HUES6 (cell line): ENCODE measurements around the gene CDA.

Experiments
- H3K27ac ChIP-seq: 2 replicates; pipeline ENCODE4 v1.7.0; 2013; ENCODE audit warnings: low read depth, mild to moderate bottlenecking, low read length, inconsistent platforms
- H3K27me3 ChIP-seq: 2 replicates; pipeline ENCODE4 v1.6.1; 2013; ENCODE audit warnings: low read length; ENCODE audit not compliant: control insufficient read depth, insufficient read depth
- H3K36me3 ChIP-seq: 2 replicates; pipeline ENCODE4 v1.6.1; 2013; ENCODE audit warnings: low read length; ENCODE audit not compliant: control insufficient read depth, insufficient read depth
- H3K4me1 ChIP-seq: 2 replicates; pipeline ENCODE4 v1.6.1; 2013; ENCODE audit warnings: low read length; ENCODE audit not compliant: control insufficient read depth, insufficient read depth
- H3K4me3 ChIP-seq: 2 replicates; pipeline ENCODE4 v1.5.1; 2013; ENCODE audit warnings: low read depth, low read length
- H3K9ac ChIP-seq: one replicate; pipeline ENCODE4 v1.6.1; 2013; ENCODE audit warnings: mild to moderate bottlenecking, low read length
- H3K9me3 ChIP-seq: 2 replicates; pipeline ENCODE4 v1.6.1; 2013; ENCODE audit warnings: low read depth, low read length; ENCODE audit not compliant: control insufficient read depth, insufficient read depth

Gene CDA

DNA sequence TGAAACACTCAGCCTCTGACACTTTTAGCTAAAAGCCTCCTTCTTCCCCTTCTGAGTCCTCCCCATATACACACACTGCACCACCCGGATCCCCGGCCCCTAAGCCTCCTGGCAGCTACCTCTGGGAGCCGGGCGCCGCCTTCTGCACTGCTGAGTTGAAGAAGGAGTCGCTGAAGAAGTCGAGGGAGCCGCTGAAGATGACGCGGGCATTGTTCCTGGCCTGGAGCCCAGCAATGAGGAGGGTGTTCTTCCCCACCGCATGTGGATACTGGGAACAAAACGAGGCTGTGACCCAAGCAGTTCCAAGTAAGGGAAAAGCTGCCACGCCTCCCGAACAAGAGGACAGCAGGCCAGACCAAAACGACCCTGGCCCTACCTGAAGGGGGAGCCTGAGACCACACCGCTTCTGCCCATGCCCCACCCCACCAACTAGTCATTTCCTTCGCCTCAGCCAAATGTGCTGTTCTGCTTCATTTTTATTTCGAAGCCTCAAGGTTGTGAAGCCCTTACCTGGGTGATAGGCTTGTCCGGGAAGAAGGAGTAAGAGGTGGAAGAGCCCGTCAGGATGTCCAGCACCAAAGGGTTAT lies 65.3 kb downstream of the CDA start:
- peaks cover 96% of the 10 kb centered on the region for H3K36me3 ChIP-seq
- H3K27me3 ChIP-seq, result no peaks in the 10 kb centered on the region
- no peaks in the 10 kb centered on the region for H3K9me3 ChIP-seq
- H3K9ac ChIP-seq, result no peak overlapping the region
- no peak overlapping the region for H3K4me3 ChIP-seq
- no peak overlapping the region for H3K27ac ChIP-seq
- no peaks in the 10 kb centered on the region for H3K4me1 ChIP-seq

DNA sequence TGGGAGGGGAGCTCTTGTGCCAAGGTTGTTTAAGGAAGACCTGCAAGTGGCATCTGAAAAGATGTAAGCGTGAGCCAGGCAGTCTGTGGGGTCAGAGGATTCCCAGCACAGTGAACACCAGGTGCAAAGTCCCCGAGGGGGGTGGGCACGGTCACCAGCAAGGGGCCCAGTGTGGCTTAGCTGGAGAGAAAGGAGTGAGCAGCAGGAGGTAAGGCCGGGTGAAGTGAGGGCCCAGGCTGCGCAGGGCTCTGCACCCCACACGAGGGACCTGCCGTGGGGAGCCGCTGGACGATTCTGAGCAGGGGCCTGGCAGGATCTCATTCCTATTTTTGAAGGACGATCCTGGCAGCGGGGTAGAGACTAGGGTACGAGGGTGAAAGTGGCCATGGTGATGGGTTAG lies 68.1 kb downstream of the CDA start:
- Histone ChIP-seq H3K9me3 (no peaks in the 10 kb centered on the region), H3K9ac (no peak overlapping the region), H3K27ac (no peak overlapping the region), H3K36me3 (peaks cover 75% of the 10 kb centered on the region), H3K27me3 (no peaks in the 10 kb centered on the region), H3K4me3 (no peak overlapping the region), H3K4me1 (peaks cover 5% of the 10 kb centered on the region; the same call in 1 of the 2 replicates)

DNA sequence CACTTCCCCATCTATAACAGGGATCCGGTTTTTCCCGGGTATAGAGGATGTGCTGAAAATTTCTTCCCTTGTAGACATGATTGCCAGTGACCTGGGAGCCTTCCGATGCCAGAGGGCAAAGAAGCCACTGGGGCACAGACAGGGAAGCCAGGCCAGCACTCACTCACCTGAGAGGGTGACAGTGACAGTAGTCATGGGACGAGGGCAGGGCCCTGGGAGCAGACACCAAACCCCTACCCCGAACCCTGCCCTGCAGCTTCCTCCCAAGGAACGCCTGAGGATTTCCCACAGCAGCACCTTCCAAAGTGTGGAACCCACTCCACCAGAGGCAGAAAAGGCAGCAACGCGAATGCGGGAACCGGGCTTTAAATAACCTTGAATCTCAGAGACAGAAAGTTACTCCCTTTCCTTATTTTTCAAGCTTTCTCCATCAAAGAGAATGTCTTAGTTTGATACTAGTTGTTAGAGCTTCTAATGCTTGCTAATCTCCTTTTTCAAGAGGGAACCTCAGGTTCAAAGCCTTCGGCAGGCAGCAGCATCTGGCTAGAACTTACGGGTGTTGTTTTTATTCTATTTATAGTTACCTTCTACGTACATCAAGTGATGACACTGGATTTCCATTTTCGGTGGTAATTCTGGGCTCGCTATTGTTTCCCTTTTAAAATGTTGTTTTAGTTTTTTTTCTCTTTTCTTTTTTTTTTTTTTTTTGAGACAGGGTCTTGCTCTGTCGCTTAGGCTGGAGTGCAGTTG lies 69.4 kb downstream of the CDA start:
- H3K27me3 ChIP-seq, result no peaks in the 10 kb centered on the region
- H3K4me1 ChIP-seq, result peaks cover 9% of the 10 kb centered on the region; the same call in 1 of the 2 replicates
- no peak overlapping the region for H3K9ac ChIP-seq
- H3K27ac ChIP-seq, result no peak overlapping the region
- H3K9me3 ChIP-seq, result no peaks in the 10 kb centered on the region
- peaks cover 62% of the 10 kb centered on the region for H3K36me3 ChIP-seq
- no peak overlapping the region for H3K4me3 ChIP-seq

DNA sequence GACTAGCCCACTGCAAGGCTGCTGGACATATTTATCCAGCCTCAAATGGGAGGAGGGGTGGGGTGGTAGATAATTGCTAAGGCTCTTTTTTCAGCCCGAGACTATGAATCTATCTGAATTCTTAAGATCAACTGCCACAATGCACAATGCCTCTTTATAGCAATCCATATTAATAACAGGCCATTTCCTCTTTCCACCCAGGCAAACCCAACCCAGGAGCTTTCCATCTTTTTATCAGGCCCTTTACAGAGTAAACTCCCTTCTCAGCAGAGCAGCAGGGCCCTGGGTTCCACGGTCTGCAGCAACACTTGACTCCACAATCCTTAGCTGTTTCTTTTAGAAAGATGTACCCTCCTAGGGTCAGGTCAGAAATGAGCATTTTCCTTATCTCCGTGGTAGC lies 71.5 kb downstream of the CDA start:
- Histone ChIP-seq H3K27ac (no peak overlapping the region), H3K9ac (peak overlapping the region; percentile 87), H3K4me1 (peaks cover 9% of the 10 kb centered on the region; the same call in 1 of the 2 replicates), H3K36me3 (peaks cover 43% of the 10 kb centered on the region), H3K4me3 (peak overlapping the region; percentile 86), H3K27me3 (no peaks in the 10 kb centered on the region), H3K9me3 (no peaks in the 10 kb centered on the region)

DNA sequence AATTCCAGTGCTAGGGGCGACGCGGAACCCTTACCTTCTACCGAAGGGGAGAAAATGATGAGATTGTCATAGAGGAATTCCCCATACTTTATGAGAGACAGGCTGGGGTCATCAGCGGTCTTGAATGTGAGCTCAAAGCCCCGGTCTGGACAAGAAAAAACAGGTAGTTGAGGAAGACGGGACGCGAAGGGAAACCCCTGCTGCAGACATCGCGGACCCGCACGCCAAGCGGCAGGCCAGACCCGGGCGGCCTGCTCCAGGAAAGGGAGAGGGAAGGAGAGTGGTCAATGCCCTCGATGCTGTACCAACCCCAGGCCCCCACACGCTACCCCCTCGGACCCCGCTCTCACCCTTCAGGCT lies 71.9 kb downstream of the CDA start:
- no peaks in the 10 kb centered on the region for H3K27me3 ChIP-seq
- peaks cover 9% of the 10 kb centered on the region; the same call in 1 of the 2 replicates for H3K4me1 ChIP-seq
- peak overlapping the region; percentile 39; the same call in 1 of the 2 replicates for H3K27ac ChIP-seq
- H3K4me3 ChIP-seq, result peak overlapping the region; percentile 86
- H3K9ac ChIP-seq, result peak overlapping the region; percentile 87
- H3K36me3 ChIP-seq, result peaks cover 38% of the 10 kb centered on the region
- no peaks in the 10 kb centered on the region for H3K9me3 ChIP-seq

DNA sequence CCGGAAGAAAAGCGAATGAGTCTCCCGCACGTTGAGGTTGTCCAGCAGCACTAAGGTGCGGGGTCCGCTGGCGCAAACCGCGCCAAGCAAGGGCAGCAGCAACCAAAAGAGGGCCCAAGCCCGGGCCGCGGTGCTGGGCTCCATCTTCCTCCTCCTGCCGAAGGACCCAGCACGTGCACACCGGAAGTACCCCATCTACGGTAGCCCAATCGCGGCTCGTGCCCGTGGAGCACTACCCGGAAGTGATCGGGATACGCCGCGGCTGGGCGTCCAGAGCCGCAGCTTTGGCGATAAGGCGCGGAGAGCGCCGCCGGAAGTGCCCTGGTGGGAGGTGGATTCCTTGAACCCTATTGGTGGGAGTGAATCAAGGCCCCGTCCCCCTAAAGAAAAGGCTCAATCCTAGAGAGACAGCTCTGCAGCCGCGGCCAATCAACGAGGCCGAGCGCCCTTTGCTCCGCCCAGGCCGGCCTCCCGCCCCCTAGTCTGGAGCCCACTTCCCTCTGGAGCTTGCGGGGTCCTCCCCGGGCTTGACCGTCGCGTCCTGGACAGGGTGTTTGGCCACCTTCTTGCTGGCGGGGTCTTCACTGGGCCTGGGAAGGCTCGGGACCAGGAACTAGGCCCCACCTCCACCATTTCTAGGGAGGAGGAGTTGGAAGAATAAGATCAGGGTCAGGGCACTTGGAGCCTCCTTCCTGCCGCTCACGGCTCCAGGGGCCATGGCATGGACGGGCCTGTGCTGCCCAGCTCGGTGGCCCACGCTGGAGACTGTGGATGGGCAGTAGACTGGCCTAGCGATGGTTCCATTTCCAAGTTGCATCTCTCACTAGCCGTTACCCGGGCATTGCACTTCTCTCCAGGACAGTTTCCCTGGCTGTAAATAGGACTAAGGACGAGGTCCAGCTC lies 72.6 kb downstream of the CDA start, which contains the start of gene DDOST:
Gene DDOST, minus strand, starts transcription at position 163 of the 903 bp plus-strand sequence. Its CDS starts 19 bp downstream, at position 144.
- H3K4me3 ChIP-seq, result peak within 1 kb of the TSS; percentile 86
- peaks cover 9% of the 10 kb centered on the region; the same call in 1 of the 2 replicates for H3K4me1 ChIP-seq
- H3K36me3 ChIP-seq, result peaks cover 32% of the 10 kb centered on the region
- H3K27ac ChIP-seq, result peak within 1 kb of the TSS; percentile 62; the same call in 1 of the 2 replicates
- H3K9me3 ChIP-seq, result no peaks in the 10 kb centered on the region
- peak within 1 kb of the TSS; percentile 91 for H3K9ac ChIP-seq
- no peaks in the 10 kb centered on the region for H3K27me3 ChIP-seq

DNA sequence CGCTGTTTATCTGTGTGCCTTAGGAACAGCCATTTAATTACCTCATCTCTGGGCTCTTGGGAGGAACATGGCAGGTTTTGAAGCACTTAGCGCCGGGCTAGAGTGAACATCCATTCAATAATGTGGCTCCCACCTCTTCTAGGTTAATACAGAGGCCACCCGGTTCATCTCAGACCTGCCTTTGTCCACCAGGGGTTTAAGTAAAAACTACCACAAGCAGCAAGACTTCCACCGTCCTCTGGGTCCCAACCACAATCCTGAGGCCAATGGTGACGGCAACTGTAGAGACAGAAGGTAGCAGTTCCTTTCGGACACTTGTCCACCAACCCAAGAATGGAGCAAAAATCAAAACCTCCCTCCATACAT lies 73.2 kb downstream of the CDA start:
- Histone ChIP-seq H3K4me1 (peaks cover 9% of the 10 kb centered on the region; the same call in 1 of the 2 replicates), H3K27me3 (no peaks in the 10 kb centered on the region), H3K9me3 (no peaks in the 10 kb centered on the region), H3K27ac (peak overlapping the region; percentile 62; the same call in 1 of the 2 replicates), H3K9ac (peak overlapping the region; percentile 91), H3K4me3 (peak overlapping the region; percentile 86), H3K36me3 (peaks cover 25% of the 10 kb centered on the region)

DNA sequence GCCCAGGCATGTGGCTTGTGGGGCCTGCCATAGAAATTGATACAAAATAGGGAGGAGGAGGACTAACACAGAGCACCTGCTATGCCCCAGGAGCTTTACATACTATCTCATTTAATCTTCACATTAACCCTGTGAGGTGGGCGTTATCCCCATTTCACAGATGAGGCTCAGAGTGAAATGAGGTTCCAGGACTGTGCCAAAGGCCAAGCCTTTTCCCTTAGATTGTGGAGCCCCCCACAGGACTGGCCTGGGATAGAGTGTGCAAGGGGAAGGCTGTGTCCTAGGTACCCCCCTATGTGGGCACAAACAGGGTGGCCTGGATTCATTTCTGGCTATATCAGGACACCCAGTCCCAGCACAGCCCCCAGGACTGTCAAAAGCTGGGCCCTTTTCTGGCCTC lies 74.5 kb downstream of the CDA start:
- Histone ChIP-seq H3K27ac (no peak overlapping the region), H3K9me3 (no peaks in the 10 kb centered on the region), H3K4me1 (peaks cover 9% of the 10 kb centered on the region; the same call in 1 of the 2 replicates), H3K36me3 (peaks cover 13% of the 10 kb centered on the region), H3K9ac (no peak overlapping the region), H3K4me3 (no peak overlapping the region), H3K27me3 (no peaks in the 10 kb centered on the region)

DNA sequence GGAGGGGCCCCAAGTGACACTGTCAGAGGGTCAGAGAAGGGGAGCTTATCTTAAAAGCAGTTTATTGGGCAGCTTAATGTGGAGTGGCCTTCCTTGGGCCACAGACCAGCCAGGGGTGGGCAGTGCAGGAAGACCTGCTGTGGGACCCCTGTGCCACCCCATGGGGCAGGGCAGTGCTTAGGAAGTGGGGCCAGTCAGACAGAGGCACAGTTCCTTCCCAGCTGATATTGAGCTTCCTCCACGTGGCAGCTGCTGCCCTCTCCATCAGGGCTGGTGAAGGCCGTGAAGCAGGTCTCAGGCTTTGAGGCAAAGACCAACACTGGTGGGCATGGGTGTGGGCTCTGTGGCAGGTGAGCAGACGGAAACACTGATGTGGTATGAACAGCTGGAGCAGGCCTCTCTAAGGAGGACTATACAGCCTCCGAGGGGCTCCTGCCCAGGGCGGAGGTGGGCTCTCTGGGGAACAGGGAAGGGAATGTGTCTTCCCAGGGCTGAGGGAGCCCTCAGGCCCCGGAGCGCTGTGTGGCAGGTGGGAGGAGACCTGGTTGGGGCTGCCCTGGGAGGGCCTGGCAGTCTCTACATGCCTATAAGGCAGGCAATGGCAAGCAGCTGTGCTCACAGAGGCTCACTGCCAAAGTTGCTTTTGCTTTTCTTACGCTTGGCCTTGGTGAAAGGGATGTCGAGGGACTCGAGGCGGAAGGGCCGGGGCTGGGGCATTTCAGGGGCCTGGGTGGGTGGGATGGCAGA lies 75.2 kb downstream of the CDA start:
- no peaks in the 10 kb centered on the region for H3K27me3 ChIP-seq
- no peak overlapping the region for H3K9ac ChIP-seq
- H3K36me3 ChIP-seq, result peaks cover 6% of the 10 kb centered on the region
- H3K27ac ChIP-seq, result no peak overlapping the region
- no peak overlapping the region for H3K4me3 ChIP-seq
- H3K9me3 ChIP-seq, result no peaks in the 10 kb centered on the region
- H3K4me1 ChIP-seq, result peaks cover 9% of the 10 kb centered on the region; the same call in 1 of the 2 replicates

DNA sequence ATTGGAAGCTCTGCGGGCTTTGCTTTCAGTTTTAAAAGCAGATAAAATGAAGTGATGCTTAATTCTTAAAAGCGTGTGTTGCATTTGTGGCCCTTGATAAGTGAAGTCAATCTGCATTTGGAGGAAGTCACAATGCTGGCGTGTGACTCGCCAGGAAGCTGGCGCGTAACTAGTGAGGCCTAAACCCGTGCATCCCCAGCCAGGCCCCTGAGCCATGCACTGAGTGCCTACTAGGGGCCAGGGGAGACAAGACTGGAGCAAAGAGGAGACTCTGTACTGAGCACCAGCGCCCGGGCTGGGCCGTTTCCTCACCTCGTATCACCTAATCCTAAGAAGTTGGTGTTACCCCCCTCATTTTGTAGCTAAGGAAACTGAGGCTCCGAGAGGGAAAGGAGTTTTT lies 76.8 kb downstream of the CDA start:
- H3K27ac ChIP-seq, result no peak overlapping the region
- H3K9me3 ChIP-seq, result no peaks in the 10 kb centered on the region
- no peak overlapping the region for H3K9ac ChIP-seq

More for the DNA sequence above, 76.8 kb downstream of the CDA start:
- peaks cover 6% of the 10 kb centered on the region; the same call in 1 of the 2 replicates for H3K4me1 ChIP-seq
- no peaks in the 10 kb centered on the region for H3K27me3 ChIP-seq
- no peak overlapping the region for H3K4me3 ChIP-seq
- H3K36me3 ChIP-seq, result peaks cover under 1% of the 10 kb centered on the region; the same call in 1 of the 2 replicates
